ENCODE results near the gene EXTL2.
A peak's percentile ranks its signal among the peaks of the same experiment; 100 is the strongest.
"Not testable (repeated sequence)": the region's sequence is repeated elsewhere in the genome, so short reads cannot be mapped to it uniquely, and the experiment has no call there.

The EXTL2 gene, protein sequence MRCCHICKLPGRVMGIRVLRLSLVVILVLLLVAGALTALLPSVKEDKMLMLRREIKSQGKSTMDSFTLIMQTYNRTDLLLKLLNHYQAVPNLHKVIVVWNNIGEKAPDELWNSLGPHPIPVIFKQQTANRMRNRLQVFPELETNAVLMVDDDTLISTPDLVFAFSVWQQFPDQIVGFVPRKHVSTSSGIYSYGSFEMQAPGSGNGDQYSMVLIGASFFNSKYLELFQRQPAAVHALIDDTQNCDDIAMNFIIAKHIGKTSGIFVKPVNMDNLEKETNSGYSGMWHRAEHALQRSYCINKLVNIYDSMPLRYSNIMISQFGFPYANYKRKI
- total RNA-seq: 3.1 to 4.2 (median 3.9) reads per million in 3 donors

GRCh38 chr1:100894603-100895539, at the start of gene EXTL2:
Gene EXTL2, minus strand, starts transcription at chr1:100894842. Its CDS starts 6,085 bp downstream, at chr1:100888757.
- DNase-seq: peak; percentile 45 to 67 (median 47)
- H3K27me3 ChIP-seq (replicated peaks; ENCODE audit: control insufficient read depth, insufficient read depth, low read length, poor library complexity, severe bottlenecking): no peaks in the 10 kb centered on the region
- peak within 1 kb of the TSS; percentile 100 for H3K27ac ChIP-seq (ENCODE audit: insufficient read depth, low read length, poor library complexity, severe bottlenecking)
- H3K4me3 ChIP-seq (ENCODE audit: insufficient read depth, low read depth, low read length, poor library complexity, severe bottlenecking): peak within 1 kb of the TSS; percentile 90
- H3K9me3 ChIP-seq (ENCODE audit: control insufficient read depth, low read length): no peaks in the 10 kb centered on the region
- peaks cover 22% of the 10 kb centered on the region for H3K4me1 ChIP-seq (ENCODE audit: control insufficient read depth, insufficient read depth, low read length, poor library complexity, severe bottlenecking)
- peaks cover 6% of the 10 kb centered on the region for H3K36me3 ChIP-seq (ENCODE audit: control insufficient read depth, insufficient read depth, low read length)

DNA sequence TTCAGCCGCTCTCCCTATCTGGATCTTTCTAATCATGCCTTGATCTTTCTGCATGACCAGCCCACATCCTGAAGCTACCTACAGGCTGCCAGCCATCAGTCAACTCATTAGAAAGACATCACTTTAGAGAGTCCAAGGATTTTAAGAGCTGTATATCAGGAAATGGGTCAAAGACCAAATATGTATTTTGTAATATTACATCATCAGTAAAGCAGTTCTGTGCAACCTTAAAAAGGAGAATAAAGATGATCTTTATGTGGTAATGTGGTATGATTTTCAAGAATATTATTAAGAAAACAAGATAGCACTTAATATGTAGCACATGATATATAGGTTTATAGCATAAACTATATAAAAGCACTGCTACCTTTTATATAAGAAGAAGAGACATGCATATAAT, 48.9 kb upstream of the EXTL2 start:
- Histone ChIP-seq H3K9me3 (ENCODE audit: control insufficient read depth, low read length) (peaks cover 8% of the 10 kb centered on the region), H3K4me3 (ENCODE audit: insufficient read depth, low read depth, low read length, poor library complexity, severe bottlenecking) (no peak overlapping the region), H3K27ac (ENCODE audit: insufficient read depth, low read length, poor library complexity, severe bottlenecking) (no peak overlapping the region), H3K4me1 (ENCODE audit: control insufficient read depth, insufficient read depth, low read length, poor library complexity, severe bottlenecking) (no peaks in the 10 kb centered on the region), H3K27me3 (replicated peaks; ENCODE audit: control insufficient read depth, insufficient read depth, low read length, poor library complexity, severe bottlenecking) (no peaks in the 10 kb centered on the region), H3K36me3 (ENCODE audit: control insufficient read depth, insufficient read depth, low read length) (no peaks in the 10 kb centered on the region)
- DNase-seq: no peak

GRCh38 chr1:100942304-100943046, 47.8 kb upstream of the EXTL2 start:
- Histone ChIP-seq H3K9me3 (ENCODE audit: control insufficient read depth, low read length) (peaks cover 5% of the 10 kb centered on the region), H3K27me3 (replicated peaks; ENCODE audit: control insufficient read depth, insufficient read depth, low read length, poor library complexity, severe bottlenecking) (no peaks in the 10 kb centered on the region), H3K27ac (ENCODE audit: insufficient read depth, low read length, poor library complexity, severe bottlenecking) (no peak overlapping the region), H3K4me3 (ENCODE audit: insufficient read depth, low read depth, low read length, poor library complexity, severe bottlenecking) (no peak overlapping the region), H3K36me3 (ENCODE audit: control insufficient read depth, insufficient read depth, low read length) (peaks cover 9% of the 10 kb centered on the region), H3K4me1 (ENCODE audit: control insufficient read depth, insufficient read depth, low read length, poor library complexity, severe bottlenecking) (no peaks in the 10 kb centered on the region)
- no peak for DNase-seq

- peaks cover 5% of the 10 kb centered on the region for H3K9me3 ChIP-seq (ENCODE audit: control insufficient read depth, low read length)
- H3K4me3 ChIP-seq (ENCODE audit: insufficient read depth, low read depth, low read length, poor library complexity, severe bottlenecking): no peak overlapping the region
- H3K27me3 ChIP-seq (replicated peaks; ENCODE audit: control insufficient read depth, insufficient read depth, low read length, poor library complexity, severe bottlenecking): no peaks in the 10 kb centered on the region
- DNase-seq: no peak
- H3K36me3 ChIP-seq (ENCODE audit: control insufficient read depth, insufficient read depth, low read length): peaks cover 16% of the 10 kb centered on the region
- H3K27ac ChIP-seq (ENCODE audit: insufficient read depth, low read length, poor library complexity, severe bottlenecking): no peak overlapping the region
- no peaks in the 10 kb centered on the region for H3K4me1 ChIP-seq (ENCODE audit: control insufficient read depth, insufficient read depth, low read length, poor library complexity, severe bottlenecking)
These were observed 47.1 kb upstream of the EXTL2 start for GRCh38 chr1:100941580-100942216.

DNA sequence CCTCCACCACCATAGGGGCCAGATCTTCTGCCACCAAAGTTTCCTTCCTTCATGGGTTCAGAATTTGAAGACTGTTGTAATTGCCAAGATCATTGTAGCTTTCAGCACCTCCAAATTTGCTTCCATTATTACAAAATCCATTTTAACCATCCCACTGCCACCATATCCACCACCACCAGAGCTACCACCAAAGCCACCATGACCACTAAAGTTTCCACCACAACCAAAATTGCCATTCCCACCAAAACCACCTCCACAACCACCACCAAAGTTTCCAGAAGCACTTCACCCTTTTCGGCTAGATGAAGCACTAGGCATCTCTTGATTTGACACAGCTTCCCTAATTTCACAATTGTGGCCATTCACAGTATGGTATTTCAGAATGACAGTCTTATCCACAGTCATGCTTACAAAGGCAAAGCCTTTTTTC, 46.5 kb upstream of the EXTL2 start:
- no peaks in the 10 kb centered on the region for H3K27me3 ChIP-seq (replicated peaks; ENCODE audit: control insufficient read depth, insufficient read depth, low read length, poor library complexity, severe bottlenecking)
- H3K4me3 ChIP-seq (ENCODE audit: insufficient read depth, low read depth, low read length, poor library complexity, severe bottlenecking): no peak overlapping the region
- H3K9me3 ChIP-seq (ENCODE audit: control insufficient read depth, low read length): peaks cover 5% of the 10 kb centered on the region
- H3K27ac ChIP-seq (ENCODE audit: insufficient read depth, low read length, poor library complexity, severe bottlenecking): no peak overlapping the region
- peaks cover 17% of the 10 kb centered on the region for H3K36me3 ChIP-seq (ENCODE audit: control insufficient read depth, insufficient read depth, low read length)
- DNase-seq: no peak
- H3K4me1 ChIP-seq (ENCODE audit: control insufficient read depth, insufficient read depth, low read length, poor library complexity, severe bottlenecking): no peaks in the 10 kb centered on the region

GRCh38 chr1:100936194-100936967, 41.7 kb upstream of the EXTL2 start:
- peaks cover 3% of the 10 kb centered on the region for H3K4me1 ChIP-seq (ENCODE audit: control insufficient read depth, insufficient read depth, low read length, poor library complexity, severe bottlenecking)
- H3K4me3 ChIP-seq (ENCODE audit: insufficient read depth, low read depth, low read length, poor library complexity, severe bottlenecking): no peak overlapping the region
- no peaks in the 10 kb centered on the region for H3K27me3 ChIP-seq (replicated peaks; ENCODE audit: control insufficient read depth, insufficient read depth, low read length, poor library complexity, severe bottlenecking)
- no peaks in the 10 kb centered on the region for H3K9me3 ChIP-seq (ENCODE audit: control insufficient read depth, low read length)
- DNase-seq: no peak
- peaks cover 20% of the 10 kb centered on the region for H3K36me3 ChIP-seq (ENCODE audit: control insufficient read depth, insufficient read depth, low read length)
- H3K27ac ChIP-seq (ENCODE audit: insufficient read depth, low read length, poor library complexity, severe bottlenecking): no peak overlapping the region

- not testable (repeated sequence) for H3K4me3 ChIP-seq (ENCODE audit: insufficient read depth, low read depth, low read length, poor library complexity, severe bottlenecking); H3K27me3 ChIP-seq (replicated peaks; ENCODE audit: control insufficient read depth, insufficient read depth, low read length, poor library complexity, severe bottlenecking); DNase-seq; H3K9me3 ChIP-seq (ENCODE audit: control insufficient read depth, low read length); H3K27ac ChIP-seq (ENCODE audit: insufficient read depth, low read length, poor library complexity, severe bottlenecking)
- peaks cover 20% of the 10 kb centered on the region for H3K36me3 ChIP-seq (ENCODE audit: control insufficient read depth, insufficient read depth, low read length)
- peaks cover 22% of the 10 kb centered on the region for H3K4me1 ChIP-seq (ENCODE audit: control insufficient read depth, insufficient read depth, low read length, poor library complexity, severe bottlenecking)
These were observed 38.9 kb upstream of the EXTL2 start for GRCh38 chr1:100933555-100933954.

- H3K27ac ChIP-seq (ENCODE audit: insufficient read depth, low read length, poor library complexity, severe bottlenecking): peak overlapping the region; percentile 52
- no peaks in the 10 kb centered on the region for H3K9me3 ChIP-seq (ENCODE audit: control insufficient read depth, low read length)
- peaks cover 5% of the 10 kb centered on the region for H3K36me3 ChIP-seq (ENCODE audit: control insufficient read depth, insufficient read depth, low read length)
- H3K4me1 ChIP-seq (ENCODE audit: control insufficient read depth, insufficient read depth, low read length, poor library complexity, severe bottlenecking): peaks cover 39% of the 10 kb centered on the region
- H3K27me3 ChIP-seq (replicated peaks; ENCODE audit: control insufficient read depth, insufficient read depth, low read length, poor library complexity, severe bottlenecking): no peaks in the 10 kb centered on the region
- no peak for DNase-seq
- no peak overlapping the region for H3K4me3 ChIP-seq (ENCODE audit: insufficient read depth, low read depth, low read length, poor library complexity, severe bottlenecking)
These were observed 37.1 kb upstream of the EXTL2 start for GRCh38 chr1:100931716-100932115.

DNA sequence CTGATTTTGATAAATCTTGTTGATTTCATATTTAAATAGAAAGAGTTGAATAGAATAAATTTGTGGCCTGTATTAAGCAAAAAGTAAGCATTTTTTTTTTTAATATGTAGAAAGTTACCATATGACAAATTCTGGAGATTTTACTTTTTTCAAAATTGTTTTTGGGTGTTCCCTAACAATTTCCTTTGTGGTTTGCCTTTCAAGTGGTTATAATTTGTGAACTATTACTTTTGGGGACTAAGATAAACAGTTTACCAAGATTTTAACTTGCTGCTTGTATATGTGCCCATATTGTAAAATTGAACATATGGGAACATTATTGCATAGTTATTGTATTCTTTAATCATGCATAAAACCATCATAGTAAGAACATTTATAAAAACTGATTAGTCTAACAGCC, 35.9 kb upstream of the EXTL2 start:
- Histone ChIP-seq H3K4me1 (ENCODE audit: control insufficient read depth, insufficient read depth, low read length, poor library complexity, severe bottlenecking) (peaks cover 51% of the 10 kb centered on the region), H3K36me3 (ENCODE audit: control insufficient read depth, insufficient read depth, low read length) (peaks cover 3% of the 10 kb centered on the region), H3K4me3 (ENCODE audit: insufficient read depth, low read depth, low read length, poor library complexity, severe bottlenecking) (no peak overlapping the region), H3K27ac (ENCODE audit: insufficient read depth, low read length, poor library complexity, severe bottlenecking) (peak overlapping the region; percentile 52), H3K27me3 (replicated peaks; ENCODE audit: control insufficient read depth, insufficient read depth, low read length, poor library complexity, severe bottlenecking) (no peaks in the 10 kb centered on the region), H3K9me3 (ENCODE audit: control insufficient read depth, low read length) (no peaks in the 10 kb centered on the region)
- no peak for DNase-seq
